ENCODE data around the gene TNFRSF19.

DNA sequence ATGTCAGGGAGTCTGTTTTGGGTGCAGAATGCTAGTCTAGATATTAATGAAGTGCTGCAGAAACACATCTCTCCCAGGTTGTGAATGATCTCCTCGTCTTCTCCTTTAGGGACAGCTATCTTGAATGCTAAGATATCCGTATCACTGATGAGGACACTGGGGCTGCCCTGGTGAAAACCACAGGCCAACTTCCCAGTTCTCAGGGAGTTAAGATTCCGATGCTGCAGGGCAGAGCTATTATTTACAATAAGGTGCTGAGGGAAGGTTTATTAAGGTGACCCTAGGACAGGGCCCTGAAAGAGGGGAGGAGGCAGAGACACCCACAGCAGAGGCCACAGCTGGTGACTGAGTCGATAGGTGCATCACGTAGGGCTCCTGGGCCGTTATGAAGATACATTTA is 66.1 kb downstream of the TNFRSF19 start:
- TF ChIP-seq EZH2 (IDR thresholded peaks at IDR 0.05; ENCODE audit: borderline replicate concordance, low read depth, low read length, poor library complexity, severe bottlenecking): no peak
- TF ChIP-seq, protein P1, sequence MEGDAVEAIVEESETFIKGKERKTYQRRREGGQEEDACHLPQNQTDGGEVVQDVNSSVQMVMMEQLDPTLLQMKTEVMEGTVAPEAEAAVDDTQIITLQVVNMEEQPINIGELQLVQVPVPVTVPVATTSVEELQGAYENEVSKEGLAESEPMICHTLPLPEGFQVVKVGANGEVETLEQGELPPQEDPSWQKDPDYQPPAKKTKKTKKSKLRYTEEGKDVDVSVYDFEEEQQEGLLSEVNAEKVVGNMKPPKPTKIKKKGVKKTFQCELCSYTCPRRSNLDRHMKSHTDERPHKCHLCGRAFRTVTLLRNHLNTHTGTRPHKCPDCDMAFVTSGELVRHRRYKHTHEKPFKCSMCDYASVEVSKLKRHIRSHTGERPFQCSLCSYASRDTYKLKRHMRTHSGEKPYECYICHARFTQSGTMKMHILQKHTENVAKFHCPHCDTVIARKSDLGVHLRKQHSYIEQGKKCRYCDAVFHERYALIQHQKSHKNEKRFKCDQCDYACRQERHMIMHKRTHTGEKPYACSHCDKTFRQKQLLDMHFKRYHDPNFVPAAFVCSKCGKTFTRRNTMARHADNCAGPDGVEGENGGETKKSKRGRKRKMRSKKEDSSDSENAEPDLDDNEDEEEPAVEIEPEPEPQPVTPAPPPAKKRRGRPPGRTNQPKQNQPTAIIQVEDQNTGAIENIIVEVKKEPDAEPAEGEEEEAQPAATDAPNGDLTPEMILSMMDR (conservative IDR thresholded peaks at IDR 0.05; ENCODE audit: low read depth, low read length): no peak
